ENCODE results near the gene CCDC192.

CCDC192 gene

GRCh38 chr5:127962491-127962890, 259.3 kb downstream of the CCDC192 start:
- no peak for FAIRE-seq

GRCh38 chr5:127963233-127963632, 260.0 kb downstream of the CCDC192 start:
- no peak for FAIRE-seq

- FAIRE-seq: no peak
These were observed 260.7 kb downstream of the CCDC192 start for GRCh38 chr5:127963931-127964330.

- FAIRE-seq: no peak
These were observed 264.3 kb downstream of the CCDC192 start for GRCh38 chr5:127967323-127967982.

- no peak for FAIRE-seq
These were observed 264.9 kb downstream of the CCDC192 start for GRCh38 chr5:127967983-127968592.

GRCh38 chr5:127969002-127969401, 265.8 kb downstream of the CCDC192 start:
- FAIRE-seq: no peak

GRCh38 chr5:127969651-127970050, 266.5 kb downstream of the CCDC192 start:
- FAIRE-seq: no peak

- no peak for FAIRE-seq
These were observed 266.9 kb downstream of the CCDC192 start for GRCh38 chr5:127970081-127970480.

- no peak for FAIRE-seq
These were observed 267.7 kb downstream of the CCDC192 start for GRCh38 chr5:127970854-127971425.

GRCh38 chr5:127975961-127976360, 272.8 kb downstream of the CCDC192 start:
- no peak for FAIRE-seq

GRCh38 chr5:127976525-127976924, 273.3 kb downstream of the CCDC192 start:
- no peak for FAIRE-seq

GRCh38 chr5:127976991-127977717, 274.0 kb downstream of the CCDC192 start:
- FAIRE-seq: no peak

- no peak for FAIRE-seq
These were observed 275.6 kb downstream of the CCDC192 start for GRCh38 chr5:127978738-127979300.

- FAIRE-seq: no peak
These were observed 276.3 kb downstream of the CCDC192 start for GRCh38 chr5:127979475-127979874.

GRCh38 chr5:127980843-127981242, 277.7 kb downstream of the CCDC192 start:
- FAIRE-seq: no peak

GRCh38 chr5:127981498-127981897, 278.3 kb downstream of the CCDC192 start:
- no peak for FAIRE-seq

- FAIRE-seq: no peak
These were observed 282.7 kb downstream of the CCDC192 start for GRCh38 chr5:127985811-127986325.

- no peak for FAIRE-seq
These were observed 284.4 kb downstream of the CCDC192 start for GRCh38 chr5:127987354-127988145.

GRCh38 chr5:127988146-127988760, 285.1 kb downstream of the CCDC192 start:
- FAIRE-seq: no peak
